Prostate gland (tissue), 2 donors: ENCODE data around the gene ACTL10.

ENCODE experiments used
- CTCF ChIP-seq, 4 experiments: fragments of 200-600 bp in 2 of 4; fragments of 450-650 bp in 2 of 4; sonication (generic) in 2 of 4; IDR thresholded peaks; 1 replicate in 3 of 4; 2 replicates in 1 of 4; pipeline ENCODE4 v1.5.1; 2016 to 2019; ENCODE audit warnings: antibody characterized with exemption in 4 of 4, mild to moderate bottlenecking in 2 of 4, moderate library complexity in 2 of 4
- POLR2A ChIP-seq: fragments of 450-650 bp; IDR thresholded peaks from one replicate; pipeline ENCODE4 v1.6.1; 2016; ENCODE audit warnings: antibody characterized with exemption, mild to moderate bottlenecking
- POLR2AphosphoS5 ChIP-seq: sonication (generic); formaldehyde crosslinking; IDR thresholded peaks from one replicate; pipeline ENCODE4 v1.6.1; 2017; ENCODE audit warnings: antibody characterized with exemption

GRCh38 chr20:33693741-33694638 lies 27.2 kb downstream of the ACTL10 start:
- TF ChIP-seq CTCF (IDR thresholded peaks at IDR 0.05) = no peak
- TF ChIP-seq POLR2A = no peak
- no peak for TF ChIP-seq POLR2AphosphoS5
